HCT116 (cell line): ENCODE results near the gene MYOF. TPM values are rescaled to one million over a fixed set of nuclear protein-coding genes. Genes with fewer than 3 reads are reported as not detected.

Source experiments
- ATAC-seq: fragments of 200-7000 bp; cut with Tn5 transposase; 2 replicates; pipeline ENCODE4 v1.9.1; 2020; ENCODE audit warnings: mild to moderate bottlenecking, moderate library complexity
- BruUV-seq: library from RNA; stranded (reverse); fragments of 400-500 nt; replicated peaks from 2 replicates; lab custom pipeline; 2021; lab: Mats Ljungman, UMichigan
- CTCF ChIA-PET: fragments of 300-600 bp; sonication (Branson Sonifier 250); formaldehyde crosslinking; loops from one replicate; lab custom pipeline; 2021; ENCODE audit warnings: antibody characterized with exemption; lab: Charles Lee
- POLR2A ChIA-PET: fragments of 300-600, 350-600 bp; sonication (Branson Sonifier 250); formaldehyde crosslinking; loops from one replicate; lab custom pipeline; 2021; ENCODE audit warnings: antibody characterized with exemption; lab: Charles Lee
- RAD21 ChIA-PET, 2 experiments: fragments of 300-600 bp; sonication (Branson Sonifier 250); formaldehyde crosslinking; loops; one replicate each; lab custom pipeline; 2023; ENCODE audit warnings: low total read pairs in 2 of 2; ENCODE audit not compliant: uncharacterized antibody in 2 of 2, unreplicated experiment in 2 of 2, low non-redundant PET in 1 of 2; lab: Charles Lee
- DNase-seq: peaks from one replicate; pipeline ENCODE4 v3.0.0-alpha.2; 2010; ENCODE audit warnings: low read depth, low spot score
- H2AFZ ChIP-seq: fragments of 200-600 bp; shearing (Covaris generic), sonication (generic); 2 replicates; pipeline ENCODE4 v1.6.1; 2017; ENCODE audit warnings: low read depth, mixed run types, mixed read lengths, antibody characterized with exemption, low read length; ENCODE audit not compliant: poor library complexity, severe bottlenecking
- H3K27ac ChIP-seq: 2 replicates; pipeline ENCODE4 v1.5.1; 2012; ENCODE audit warnings: low read depth, low read length
- H3K27me3 ChIP-seq: fragments of 200-600 bp; sonication (generic); 2 replicates; pipeline ENCODE4 v1.6.1; 2016; ENCODE audit warnings: mixed run types, low read length, mixed read lengths; ENCODE audit not compliant: insufficient read depth
- H3K36me3 ChIP-seq, 2 experiments: fragments of 200-500 bp in 1 of 2; fragments of 200-600 bp in 1 of 2; sonication (Bioruptor generic) in 1 of 2; sonication (generic) in 1 of 2; 2 replicates each; pipeline versions ENCODE4 v1.5.1 to v1.6.1; 2014 to 2016; ENCODE audit warnings: low read length in 2 of 2, inconsistent platforms in 1 of 2, mixed read lengths in 1 of 2, mixed run types in 1 of 2; ENCODE audit not compliant: insufficient read depth in 2 of 2, control insufficient read depth in 1 of 2
- H3K4me1 ChIP-seq, 2 experiments: fragments of 200-600 bp in 1 of 2; sonication (generic) in 1 of 2; 2 replicates each; pipeline versions ENCODE4 v1.5.1 to v1.6.1; 2012 to 2017; ENCODE audit warnings: low read length in 2 of 2, inconsistent platforms in 1 of 2, mild to moderate bottlenecking in 1 of 2, mixed read lengths in 1 of 2, mixed run types in 1 of 2, moderate library complexity in 1 of 2; ENCODE audit not compliant: insufficient read depth in 2 of 2, control insufficient read depth in 1 of 2
- H3K4me2 ChIP-seq: fragments of 200-600 bp; sonication (generic); 2 replicates; pipeline ENCODE4 v1.6.1; 2017; ENCODE audit warnings: mixed run types, low read length, mixed read lengths
- H3K4me3 ChIP-seq, 2 experiments: fragments of 200-600 bp in 1 of 2; sonication (generic) in 1 of 2; replicated peaks in 1 of 2; 2 replicates each; pipeline ENCODE4 v1.5.1; 2011 to 2016; ENCODE audit warnings: low read length in 2 of 2, control low read depth in 1 of 2, low read depth in 1 of 2, mild to moderate bottlenecking in 1 of 2, mixed read lengths in 1 of 2, mixed run types in 1 of 2
- H3K79me2 ChIP-seq: fragments of 200-600 bp; sonication (generic); 2 replicates; pipeline ENCODE4 v1.6.1; 2017; ENCODE audit warnings: mild to moderate bottlenecking, mixed run types, low read length, moderate library complexity, mixed read lengths; ENCODE audit not compliant: insufficient read depth
- H3K9ac ChIP-seq: fragments of 200-600 bp; sonication (generic); 2 replicates; pipeline ENCODE4 v1.6.1; 2016; ENCODE audit warnings: low read length, mixed read lengths
- H3K9me2 ChIP-seq: fragments of 200-600 bp; sonication (generic), shearing (Covaris generic); 2 replicates; pipeline ENCODE4 v1.6.1; 2017; ENCODE audit warnings: mixed run types, mild to moderate bottlenecking, moderate library complexity; ENCODE audit not compliant: insufficient read depth
- H3K9me3 ChIP-seq, 2 experiments: fragments of 200-500 bp in 1 of 2; fragments of 200-600 bp in 1 of 2; sonication (Bioruptor generic) in 1 of 2; sonication (generic) in 1 of 2; 2 replicates each; pipeline ENCODE4 v1.6.1; 2014 to 2017; ENCODE audit warnings: low read length in 2 of 2, mixed read lengths in 2 of 2, inconsistent platforms in 1 of 2, low read depth in 1 of 2, mild to moderate bottlenecking in 1 of 2, mixed run types in 1 of 2, moderate library complexity in 1 of 2; ENCODE audit not compliant: control insufficient read depth in 1 of 2, insufficient read depth in 1 of 2
- H4K20me1 ChIP-seq: fragments of 200-600 bp; sonication (generic), shearing (Covaris generic); 2 replicates; pipeline ENCODE4 v1.6.1; 2017; ENCODE audit warnings: mixed run types, mild to moderate bottlenecking, moderate library complexity; ENCODE audit not compliant: insufficient read depth
- CEBPB ChIP-seq: IDR thresholded peaks from 2 replicates; pipeline ENCODE4 v1.6.1; 2012; ENCODE audit warnings: low read depth
- EGR1 ChIP-seq: IDR thresholded peaks from 2 replicates; pipeline ENCODE4 v1.6.1; 2012; ENCODE audit warnings: low read depth
- EZH2phosphoT487 ChIP-seq: fragments of 200-600 bp; IDR thresholded peaks from 2 replicates; pipeline ENCODE4 v1.6.1; 2018; ENCODE audit warnings: antibody characterized with exemption, borderline replicate concordance
- SRF ChIP-seq: IDR thresholded peaks from 2 replicates; pipeline ENCODE4 v1.6.1; 2012; ENCODE audit warnings: low read depth
- YY1 ChIP-seq: IDR thresholded peaks from 2 replicates; pipeline ENCODE4 v1.6.1; 2011; ENCODE audit warnings: low read length, low read depth, moderate library complexity, mild to moderate bottlenecking; ENCODE audit not compliant: insufficient replicate concordance; ENCODE audit errors: extremely low read depth
- ZBTB33 ChIP-seq: IDR thresholded peaks from 2 replicates; pipeline ENCODE4 v1.6.1; 2011; ENCODE audit warnings: mild to moderate bottlenecking, low read length, moderate library complexity; ENCODE audit not compliant: insufficient replicate concordance; ENCODE audit errors: extremely low read depth
- ZNF274 ChIP-seq: fragments of 200-500 bp; sonication (Bioruptor generic); IDR thresholded peaks from 2 replicates; pipeline ENCODE4 v1.6.1; 2014; ENCODE audit warnings: mild to moderate bottlenecking, low read depth, low read length, inconsistent platforms
- intact Hi-C: fragments of 100-400 bp; cut with micrococcal nuclease; formaldehyde crosslinking; loops from 2 replicates; pipeline ENCODE4 v1.10.0; 2022
- total RNA-seq: library from RNA; stranded (reverse); gene quantifications from one replicate; pipeline ENCODE4 v1.2.1, GENCODE V29; 2021; ENCODE audit not compliant: unreplicated experiment

Gene MYOF
- total RNA-seq, 1 experiment from 2014 or later, result 250 TPM

GRCh38 chr10:93425861-93426260, 56.3 kb downstream of the MYOF start:
- peak; percentile 11 for ATAC-seq

More at GRCh38 chr10:93425861-93426260, 56.3 kb downstream of the MYOF start:
- BruUV-seq, result no TSS peak
- ChIA-PET CTCF (interaction anchor here (1.4 kb wide), 1 partner anchor 32 kb away, joined by 3 read pairs; no protein-coding TSS in a partner anchor), POLR2A (interaction anchor here (2.8 kb wide), 1 partner anchor 11 kb away, joined by 12 read pairs; no protein-coding TSS in a partner anchor), RAD21 (no interaction called here)
- no peak overlapping the region for H3K4me3 ChIP-seq
- H3K27ac ChIP-seq, result peak overlapping the region; percentile 82
- H3K36me3 ChIP-seq, result peaks cover 2 to 34% of the 10 kb centered on the region in 2 experiments; a peak in 3 of 4 replicates
- intact Hi-C loops, result no loop called here
- peak overlapping the region; percentile 59 for H3K9ac ChIP-seq
- no peak for DNase-seq
- H3K9me2 ChIP-seq, result no peaks in the 10 kb centered on the region
- H4K20me1 ChIP-seq, result no peaks in the 10 kb centered on the region
- no peaks in the 10 kb centered on the region for H3K9me3 ChIP-seq
- peaks cover 92% of the 10 kb centered on the region for H3K79me2 ChIP-seq
- peaks cover 70 to 87% of the 10 kb centered on the region in 2 experiments for H3K4me1 ChIP-seq
- TF ChIP-seq CEBPB (no peak), ZBTB33 (no peak), ZNF274 (no peak), YY1 (no peak), SRF (no peak), EGR1 (no peak), EZH2phosphoT487 (no peak)
- H3K4me2 ChIP-seq, result peak overlapping the region; percentile 54
- H2AFZ ChIP-seq, result no peak overlapping the region
- H3K27me3 ChIP-seq, result no peaks in the 10 kb centered on the region
